Suppressor macrophage treated with lipopolysaccharide for 4 hours (primary cell): ENCODE data around the gene CGB1.
A peak's percentile ranks its signal among the peaks of the same experiment; 100 is the strongest.

ENCODE experiments used
- DNase-seq: peaks from one replicate; pipeline ENCODE4 v3.0.0-alpha.2; 2020

Gene CGB1

GRCh38 chr19:49036815-49037214 lies at the start of gene CGB1:
TSS of gene CGB1 (minus strand) at chr19:49036895. CDS start at chr19:49036711, 184 bp downstream.
- peak; percentile 46 for DNase-seq

DNA sequence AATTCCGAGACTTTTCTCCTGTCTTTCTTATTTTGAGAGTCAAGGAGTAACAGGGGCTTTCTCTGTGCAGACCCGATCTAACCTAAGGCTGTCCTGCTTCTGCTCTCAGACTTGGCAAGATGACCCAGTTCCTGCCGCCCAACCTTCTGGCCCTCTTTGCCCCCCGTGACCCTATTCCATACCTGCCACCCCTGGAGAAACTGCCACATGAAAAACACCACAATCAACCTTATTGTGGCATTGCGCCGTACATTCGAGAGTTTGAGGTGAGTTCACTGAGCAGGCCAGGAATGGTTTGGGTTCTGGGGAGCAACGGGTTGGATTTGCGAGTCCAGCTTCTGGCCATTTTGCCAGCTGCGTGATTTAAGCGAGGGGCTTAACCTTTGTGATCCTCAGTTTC lies 49.6 kb upstream of the CGB1 start:
- no peak for DNase-seq

DNA sequence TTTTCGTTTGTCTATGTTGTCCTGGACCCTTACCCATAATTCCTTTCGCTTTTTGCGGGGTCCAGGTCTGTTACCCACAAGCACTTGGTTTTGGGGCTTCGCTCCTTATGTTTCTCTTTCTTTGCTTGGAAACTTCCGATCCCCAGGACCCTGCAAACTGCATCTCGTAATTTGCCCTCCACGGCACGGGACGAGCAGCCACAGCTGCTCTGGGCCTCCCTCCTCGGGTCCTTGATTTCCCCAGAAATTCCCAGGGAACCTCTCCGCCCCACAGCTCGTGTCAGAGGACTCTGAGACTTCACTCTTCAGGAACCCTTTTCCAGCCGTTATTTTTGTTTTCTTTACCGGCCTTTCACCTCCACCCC lies 49.2 kb upstream of the CGB1 start:
- DNase-seq = no peak

DNA sequence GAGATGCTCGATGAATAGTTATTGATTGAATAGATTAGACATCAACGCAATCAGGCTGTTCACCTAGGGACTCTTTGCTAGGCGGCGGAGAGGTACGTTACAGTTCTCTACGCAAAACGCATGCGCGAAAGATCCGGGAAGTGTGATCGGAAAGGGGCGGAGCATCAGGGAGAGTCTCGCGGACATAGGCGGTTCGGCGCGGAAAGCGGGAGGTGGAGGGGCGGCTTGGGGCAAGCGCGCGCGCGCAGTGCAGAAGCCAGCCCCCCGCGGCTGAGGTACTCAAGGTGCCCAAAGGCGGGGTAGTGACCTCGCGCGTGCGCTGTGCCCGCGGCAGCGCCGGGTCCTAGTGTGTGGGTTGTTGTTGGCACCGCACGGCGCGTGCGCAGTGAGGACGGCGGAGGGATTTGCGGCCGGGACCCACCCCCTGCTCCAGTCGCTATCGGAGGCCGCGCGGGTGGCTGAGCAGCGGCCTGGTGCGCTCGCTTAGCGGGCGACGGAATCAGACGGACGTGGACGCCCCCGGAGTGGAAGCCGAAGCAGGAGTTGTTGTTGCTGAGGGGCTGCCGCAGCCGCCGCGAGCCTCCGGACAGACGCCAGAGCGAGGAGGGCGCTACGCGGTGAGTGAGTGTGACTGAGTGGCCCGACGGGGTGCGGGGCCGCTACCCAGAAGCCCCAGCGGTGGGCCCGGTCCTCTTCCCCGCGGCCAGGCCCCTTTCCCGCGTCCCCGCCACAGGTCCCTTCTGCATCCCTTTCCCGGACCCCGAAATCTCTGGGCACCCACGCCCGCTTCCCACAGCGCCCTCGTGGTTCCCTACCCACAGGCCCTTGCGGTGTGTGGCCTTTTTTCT lies 48.5 kb upstream of the CGB1 start, which contains the start of gene SNRNP70:
Gene SNRNP70 (plus strand): TSS at position 432 of the 848 bp plus-strand sequence. CDS start 964 bp downstream, outside the sequence.
- DNase-seq = peak; percentile 100

DNA sequence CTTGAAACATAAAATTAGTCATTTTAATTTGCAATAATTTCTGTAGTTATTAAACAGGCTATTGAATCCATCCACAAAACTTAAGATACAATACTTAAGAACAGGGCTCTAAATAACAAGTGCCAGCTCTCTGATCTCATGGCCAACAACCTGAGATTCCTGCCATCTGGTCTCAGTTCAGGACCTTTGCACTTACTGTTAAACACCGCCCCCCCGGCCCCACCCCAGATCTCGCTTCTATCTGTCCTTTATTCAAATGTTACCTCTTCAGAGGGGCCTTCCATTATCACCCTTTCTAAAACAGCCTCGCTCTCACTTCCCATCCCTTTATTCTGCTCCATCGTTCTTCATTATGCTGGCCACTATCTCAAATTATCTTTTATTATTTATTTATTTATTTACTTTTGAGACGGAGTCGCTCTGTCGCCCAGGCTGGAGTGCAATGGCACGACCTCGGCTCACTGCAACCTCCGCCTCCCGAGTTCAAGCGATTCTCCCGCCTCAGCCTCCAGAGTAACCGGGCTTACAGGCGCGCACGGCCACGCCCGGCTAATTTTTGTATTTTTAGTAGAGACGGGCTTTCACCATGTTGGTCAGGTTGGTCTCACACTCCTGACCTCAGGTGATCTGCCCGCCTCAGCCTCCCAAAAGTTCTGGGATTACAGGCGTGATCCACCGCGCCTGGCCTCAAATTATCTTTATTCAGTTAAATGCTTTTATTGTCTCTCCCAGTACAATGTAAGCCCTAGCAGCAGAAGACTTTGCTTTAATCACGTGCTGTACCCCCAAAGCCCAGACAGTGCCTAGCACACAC lies 47.7 kb upstream of the CGB1 start:
- DNase-seq = no peak

DNA sequence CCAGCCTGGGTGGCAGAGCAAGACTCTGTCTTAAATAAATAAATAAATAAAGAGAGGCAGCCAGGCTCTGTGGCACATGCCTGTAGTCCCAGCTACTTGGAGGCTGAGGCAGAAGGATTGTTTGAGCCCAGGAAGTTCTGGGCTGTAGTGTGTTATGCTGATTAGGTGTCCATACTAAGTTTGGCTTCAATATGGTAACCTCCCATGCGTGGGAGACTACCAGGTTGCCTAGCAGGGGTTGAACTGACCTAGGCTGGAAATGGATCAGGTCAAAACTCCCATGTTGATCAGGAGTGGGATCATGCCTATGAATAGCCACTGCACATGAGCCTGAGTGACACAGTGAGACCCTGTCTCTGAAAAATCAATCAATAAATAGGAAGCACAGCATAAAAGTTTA lies 44.6 kb upstream of the CGB1 start:
- DNase-seq = no peak

GRCh38 chr19:49080392-49080791 lies 43.7 kb upstream of the CGB1 start:
- DNase-seq = no peak

DNA sequence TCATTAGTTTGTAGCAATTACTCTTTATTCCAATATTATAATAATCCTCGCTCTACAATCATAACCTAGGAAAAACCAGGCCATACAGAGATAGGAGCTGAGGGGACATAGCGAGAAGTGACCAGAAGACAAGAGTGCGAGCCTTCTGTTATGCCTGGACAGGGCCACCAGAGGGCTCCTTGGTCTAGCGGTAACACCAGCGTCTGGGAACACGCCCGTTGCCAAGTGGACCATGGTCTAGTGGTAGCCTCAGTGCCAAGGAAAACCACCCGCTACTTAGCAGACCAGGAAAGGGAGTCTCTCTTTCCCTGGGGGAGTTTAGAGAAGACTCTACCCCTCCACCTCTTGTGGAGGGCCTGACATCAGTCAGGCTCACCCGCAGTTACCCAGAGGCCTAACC lies 38.2 kb upstream of the CGB1 start:
- DNase-seq = peak; percentile 33

GRCh38 chr19:49073514-49074378 lies 37.1 kb upstream of the CGB1 start:
- DNase-seq = no peak

GRCh38 chr19:49071860-49072547 lies 35.3 kb upstream of the CGB1 start:
- no peak for DNase-seq

- no peak for DNase-seq
Observed at GRCh38 chr19:49070416-49070815, 33.7 kb upstream of the CGB1 start.

- DNase-seq = no peak
Observed at GRCh38 chr19:49069026-49069425, 32.3 kb upstream of the CGB1 start.

DNA sequence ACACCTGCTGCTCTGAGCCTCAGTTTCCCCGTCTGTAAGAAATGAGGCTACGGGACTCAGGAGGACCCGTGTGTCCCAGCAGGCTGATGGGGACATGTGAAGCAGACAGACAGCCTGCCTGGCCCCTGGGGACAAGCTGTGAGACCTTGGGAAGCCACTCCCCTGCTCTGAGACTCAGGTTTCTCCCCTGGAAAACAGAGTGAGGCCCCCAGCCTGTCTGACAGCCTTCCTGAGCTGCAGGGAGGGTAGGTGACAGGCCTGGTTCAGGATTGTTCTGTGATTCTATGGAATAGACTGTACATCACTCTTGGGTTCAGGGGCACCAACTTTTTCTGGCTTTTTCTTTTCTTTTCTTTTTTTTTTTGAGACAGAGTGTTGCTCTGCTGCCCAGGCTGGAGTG lies 30.9 kb upstream of the CGB1 start:
- DNase-seq = no peak

DNA sequence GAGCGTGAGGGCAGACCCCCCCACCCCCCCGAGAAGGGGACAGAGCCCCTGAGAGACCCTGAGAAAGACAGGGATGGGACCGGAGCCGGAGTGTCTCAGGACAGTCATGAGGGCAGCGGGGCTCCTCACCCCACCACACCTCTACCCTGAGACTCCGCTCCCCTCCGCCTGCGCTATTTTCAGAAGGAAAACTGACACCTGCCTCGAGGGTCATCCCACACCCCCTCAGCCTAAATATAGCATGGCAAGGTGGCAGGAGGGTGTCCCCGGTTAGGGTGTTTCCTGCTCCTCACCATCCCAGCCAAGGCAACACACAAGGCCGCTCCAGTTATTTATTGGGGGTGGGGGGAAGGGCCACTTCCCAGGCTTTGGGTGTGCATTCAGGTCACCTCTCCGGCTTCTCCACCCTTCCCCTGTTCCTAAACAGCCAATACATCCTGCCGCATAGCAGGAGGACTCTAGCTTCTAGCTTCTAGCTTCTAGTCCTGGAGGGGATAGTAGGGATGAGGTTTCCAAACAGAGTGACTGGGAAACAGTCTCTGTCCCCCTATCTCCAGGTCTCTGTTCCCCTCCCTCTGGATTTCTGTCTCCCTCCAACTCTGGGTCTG lies 29.3 kb upstream of the CGB1 start:
- DNase-seq = no peak

GRCh38 chr19:49064768-49065611 lies 28.3 kb upstream of the CGB1 start, which contains the start of gene NTF4:
TSS of gene NTF4 (minus strand) at chr19:49064818. CDS start at chr19:49061997, 2,821 bp downstream.
- no peak for DNase-seq

DNA sequence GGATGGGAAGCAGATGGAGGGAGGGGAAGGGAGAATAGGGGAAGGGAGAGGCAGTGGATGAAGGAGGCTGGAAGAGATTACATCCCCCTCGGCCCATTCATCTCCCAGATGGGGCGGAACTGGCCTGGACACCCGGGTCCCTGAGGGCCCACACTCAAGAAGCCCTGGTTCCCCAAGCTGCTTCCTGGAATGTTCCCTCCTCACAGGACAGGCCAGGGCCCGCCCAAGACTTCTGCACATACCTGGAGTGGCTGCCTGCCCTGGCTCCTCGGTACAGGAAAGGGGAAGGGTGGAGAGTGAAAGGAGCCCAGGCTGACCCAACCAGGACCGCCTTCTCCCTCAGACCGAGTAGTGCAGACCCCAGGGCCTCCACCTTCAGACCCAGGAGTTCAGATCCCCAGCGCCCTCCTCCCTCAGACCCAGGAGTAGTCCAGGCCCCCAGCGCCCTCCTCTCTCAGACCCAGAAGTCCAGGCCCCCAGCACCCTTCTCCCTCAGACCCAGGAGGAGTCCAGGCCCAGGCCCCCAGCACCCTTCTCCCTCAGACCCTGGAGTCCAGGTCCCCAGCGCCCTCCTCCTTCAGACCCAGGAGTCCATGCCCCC lies 27.4 kb upstream of the CGB1 start:
- DNase-seq = no peak

GRCh38 chr19:49061445-49061844 lies 24.8 kb upstream of the CGB1 start:
- no peak for DNase-seq

- no peak for DNase-seq
Observed at GRCh38 chr19:49061000-49061399, 24.3 kb upstream of the CGB1 start.

DNA sequence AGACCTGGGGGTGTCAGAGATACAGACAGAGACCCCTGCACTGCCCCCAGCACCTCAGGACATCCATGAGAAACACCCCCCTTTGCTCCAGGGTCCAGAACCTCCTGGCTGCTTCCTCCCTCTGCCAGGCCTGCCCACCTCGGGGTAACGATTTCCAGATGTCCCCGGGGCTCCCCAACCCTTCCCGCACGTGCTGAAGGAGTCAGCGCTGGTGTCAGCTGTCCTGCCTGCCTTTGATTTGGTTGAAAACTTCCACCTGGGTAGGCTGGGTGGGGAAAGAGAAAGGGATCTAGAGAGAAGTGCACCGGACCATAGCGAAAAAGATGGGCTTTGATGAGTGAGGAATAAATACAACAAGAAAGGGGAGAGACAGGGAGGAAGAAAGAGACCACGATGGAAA lies 22.4 kb upstream of the CGB1 start:
- DNase-seq = no peak

DNA sequence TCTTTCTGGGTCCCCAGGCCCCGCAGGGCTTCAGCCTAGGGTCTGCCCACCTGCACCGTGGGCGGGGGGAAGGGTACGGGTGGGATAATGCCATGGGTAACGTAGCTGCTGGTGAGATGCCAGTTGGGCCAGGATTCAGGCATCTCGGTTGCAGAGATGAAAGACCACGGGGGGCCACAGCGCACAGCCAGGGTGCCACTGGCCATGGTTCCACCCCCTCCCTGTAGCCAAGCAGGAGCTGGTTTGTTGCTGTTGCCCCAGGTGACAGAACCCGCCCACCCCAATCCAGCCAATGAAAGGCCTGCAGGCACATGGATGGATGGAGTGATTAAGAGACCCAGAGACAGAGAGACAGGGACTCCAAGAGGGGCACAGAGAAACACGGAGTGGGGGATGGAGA lies 21.9 kb upstream of the CGB1 start:
- no peak for DNase-seq
